ENCODE measurements around the gene E2F4.

DNA sequence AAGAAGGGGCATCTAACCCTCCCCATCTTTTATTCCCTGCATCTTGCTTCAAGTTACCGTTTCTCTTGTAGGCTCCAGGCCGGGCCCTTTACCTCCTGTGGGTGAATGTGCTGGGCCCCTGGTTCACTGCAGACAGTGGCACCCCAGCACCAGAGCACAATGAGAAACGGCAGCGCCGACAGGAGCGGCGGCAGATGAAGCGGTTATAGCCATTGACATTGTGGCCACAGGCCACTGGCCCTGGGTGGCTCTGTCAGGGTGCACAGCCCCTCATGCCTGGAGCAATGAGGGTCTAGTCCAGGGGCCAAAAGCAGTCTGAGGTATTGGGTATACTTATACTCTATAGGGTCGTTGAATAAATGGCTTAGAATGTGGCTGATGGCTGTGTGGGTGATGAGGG is 37.0 kb downstream of the E2F4 start:
- TF ChIP-seq, protein P1, sequence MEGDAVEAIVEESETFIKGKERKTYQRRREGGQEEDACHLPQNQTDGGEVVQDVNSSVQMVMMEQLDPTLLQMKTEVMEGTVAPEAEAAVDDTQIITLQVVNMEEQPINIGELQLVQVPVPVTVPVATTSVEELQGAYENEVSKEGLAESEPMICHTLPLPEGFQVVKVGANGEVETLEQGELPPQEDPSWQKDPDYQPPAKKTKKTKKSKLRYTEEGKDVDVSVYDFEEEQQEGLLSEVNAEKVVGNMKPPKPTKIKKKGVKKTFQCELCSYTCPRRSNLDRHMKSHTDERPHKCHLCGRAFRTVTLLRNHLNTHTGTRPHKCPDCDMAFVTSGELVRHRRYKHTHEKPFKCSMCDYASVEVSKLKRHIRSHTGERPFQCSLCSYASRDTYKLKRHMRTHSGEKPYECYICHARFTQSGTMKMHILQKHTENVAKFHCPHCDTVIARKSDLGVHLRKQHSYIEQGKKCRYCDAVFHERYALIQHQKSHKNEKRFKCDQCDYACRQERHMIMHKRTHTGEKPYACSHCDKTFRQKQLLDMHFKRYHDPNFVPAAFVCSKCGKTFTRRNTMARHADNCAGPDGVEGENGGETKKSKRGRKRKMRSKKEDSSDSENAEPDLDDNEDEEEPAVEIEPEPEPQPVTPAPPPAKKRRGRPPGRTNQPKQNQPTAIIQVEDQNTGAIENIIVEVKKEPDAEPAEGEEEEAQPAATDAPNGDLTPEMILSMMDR (conservative IDR thresholded peaks at IDR 0.05 in 1 of 2, IDR thresholded peaks at IDR 0.05 in 1 of 2; ENCODE audit: low read depth in 1 of 2, low read length in 2 of 2), result no peak
- no peak for TF ChIP-seq EZH2 (IDR thresholded peaks at IDR 0.05; ENCODE audit: low read length, missing control alignments)
